GM21381 (cell line): ENCODE measurements around the gene BRINP1.
"Not testable (repeated sequence)": the region's sequence is repeated elsewhere in the genome, so short reads cannot be mapped to it uniquely, and the experiment has no call there.

ENCODE experiments used
- ATAC-seq: cut with Tn5 transposase; IDR thresholded peaks from one replicate; pipeline ENCODE4 v1.9.1; 2021; ENCODE audit warnings: mild to moderate bottlenecking, moderate library complexity; ENCODE audit not compliant: unreplicated experiment

BRINP1 gene

GRCh38 chr9:119216651-119217331 lies 152.4 kb downstream of the BRINP1 start:
- no peak for ATAC-seq

- ATAC-seq = no peak
These were observed 153.6 kb downstream of the BRINP1 start for GRCh38 chr9:119215651-119216050.

- ATAC-seq = no peak
These were observed 155.8 kb downstream of the BRINP1 start for GRCh38 chr9:119213471-119213870.

GRCh38 chr9:119197893-119198607 lies 171.2 kb downstream of the BRINP1 start:
- no peak for ATAC-seq

GRCh38 chr9:119195521-119195920 lies 173.7 kb downstream of the BRINP1 start:
- ATAC-seq = no peak

GRCh38 chr9:119185298-119185697 lies 183.9 kb downstream of the BRINP1 start:
- ATAC-seq = no peak

- ATAC-seq = no peak
These were observed 184.8 kb downstream of the BRINP1 start for GRCh38 chr9:119184265-119184936.

GRCh38 chr9:119181561-119181960 lies 187.7 kb downstream of the BRINP1 start:
- no peak for ATAC-seq

- no peak for ATAC-seq
These were observed 188.3 kb downstream of the BRINP1 start for GRCh38 chr9:119180897-119181296.

- no peak for ATAC-seq
These were observed 189.5 kb downstream of the BRINP1 start for GRCh38 chr9:119179701-119180100.

GRCh38 chr9:119177196-119177595 lies 192.0 kb downstream of the BRINP1 start:
- ATAC-seq = no peak

- no peak for ATAC-seq
These were observed 193.7 kb downstream of the BRINP1 start for GRCh38 chr9:119175581-119175980.

- not testable (repeated sequence) for ATAC-seq
These were observed 200.0 kb downstream of the BRINP1 start for GRCh38 chr9:119169222-119169621.

- no peak for ATAC-seq
These were observed 201.4 kb downstream of the BRINP1 start for GRCh38 chr9:119167876-119168275.

GRCh38 chr9:119167267-119167666 lies 202.0 kb downstream of the BRINP1 start:
- ATAC-seq = no peak

- no peak for ATAC-seq
These were observed 203.1 kb downstream of the BRINP1 start for GRCh38 chr9:119166096-119166495.

GRCh38 chr9:119165131-119165530 lies 204.1 kb downstream of the BRINP1 start:
- ATAC-seq = no peak

- ATAC-seq = no peak
These were observed 204.5 kb downstream of the BRINP1 start for GRCh38 chr9:119164716-119165115.

GRCh38 chr9:119160551-119160950 lies 208.7 kb downstream of the BRINP1 start:
- no peak for ATAC-seq

- no peak for ATAC-seq
These were observed 209.8 kb downstream of the BRINP1 start for GRCh38 chr9:119159386-119159785.

- ATAC-seq = no peak
These were observed 212.0 kb downstream of the BRINP1 start for GRCh38 chr9:119157196-119157595.

GRCh38 chr9:119156354-119156753 lies 212.9 kb downstream of the BRINP1 start:
- ATAC-seq = no peak
